GM19324 (cell line): ENCODE measurements around the gene ATP5F1C.

ENCODE experiments used
- ATAC-seq: cut with Tn5 transposase; IDR thresholded peaks from one replicate; pipeline ENCODE4 v1.9.1; 2021; ENCODE audit warnings: mild to moderate bottlenecking, moderate library complexity; ENCODE audit not compliant: unreplicated experiment, low FRiP score

ATP5F1C gene

DNA sequence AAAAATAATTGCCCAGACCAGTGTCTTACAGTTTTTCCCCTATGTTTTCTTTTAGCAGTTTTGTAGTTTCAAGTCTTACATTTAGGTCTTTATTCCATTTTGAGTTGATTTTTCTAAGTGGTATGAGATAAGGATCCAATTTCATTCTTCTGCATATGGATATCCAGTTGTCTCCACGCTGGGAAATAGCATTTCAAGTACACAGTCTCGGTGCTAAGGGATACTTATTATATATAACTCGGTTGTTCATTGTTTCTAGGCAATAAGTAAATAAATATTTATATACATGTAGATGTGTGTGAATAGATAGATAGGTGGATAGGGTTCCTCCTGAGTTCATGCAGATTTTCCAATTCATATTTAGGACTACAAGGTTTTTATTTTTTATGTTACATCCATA lies 46.3 kb downstream of the ATP5F1C start:
- no peak for ATAC-seq

DNA sequence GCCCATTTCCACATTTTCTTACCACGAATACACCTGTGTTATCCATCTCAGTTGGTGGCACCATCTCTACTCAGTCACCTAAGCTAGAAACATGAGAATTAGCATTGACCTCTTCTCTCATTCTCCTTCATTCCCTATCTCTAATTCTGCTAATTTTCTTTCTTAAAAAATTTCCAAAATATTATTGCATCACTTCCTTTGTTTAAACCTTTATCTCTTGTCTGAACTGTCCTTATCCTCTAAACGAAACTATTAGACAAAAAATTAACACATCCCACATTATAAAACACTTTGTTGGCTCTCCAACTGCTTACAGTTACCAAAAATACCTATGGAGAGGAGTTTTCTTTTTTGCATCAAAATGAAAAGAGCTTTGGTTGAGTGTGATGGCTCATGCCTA lies 48.6 kb downstream of the ATP5F1C start:
- ATAC-seq = no peak

DNA sequence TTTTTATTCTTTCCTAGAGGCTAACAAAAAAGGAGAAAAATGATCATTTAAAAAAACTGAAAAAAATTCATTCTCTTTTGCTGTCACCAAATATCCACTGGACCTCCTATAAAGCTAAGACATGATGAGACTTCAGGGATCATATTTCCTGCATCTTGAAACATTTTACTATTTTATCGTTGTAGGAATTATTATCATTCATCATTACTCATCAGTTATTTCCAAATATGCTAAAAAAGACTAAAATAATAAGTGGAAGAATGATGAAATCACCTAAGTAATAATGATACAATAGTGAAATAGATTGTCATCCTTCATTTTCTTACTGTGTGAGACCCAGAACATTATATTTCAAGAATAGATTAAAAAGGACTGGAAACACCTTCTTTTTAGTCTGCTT lies 58.6 kb downstream of the ATP5F1C start:
- no peak for ATAC-seq

GRCh38 chr10:7853226-7853842 lies 65.4 kb downstream of the ATP5F1C start:
- ATAC-seq = no peak

DNA sequence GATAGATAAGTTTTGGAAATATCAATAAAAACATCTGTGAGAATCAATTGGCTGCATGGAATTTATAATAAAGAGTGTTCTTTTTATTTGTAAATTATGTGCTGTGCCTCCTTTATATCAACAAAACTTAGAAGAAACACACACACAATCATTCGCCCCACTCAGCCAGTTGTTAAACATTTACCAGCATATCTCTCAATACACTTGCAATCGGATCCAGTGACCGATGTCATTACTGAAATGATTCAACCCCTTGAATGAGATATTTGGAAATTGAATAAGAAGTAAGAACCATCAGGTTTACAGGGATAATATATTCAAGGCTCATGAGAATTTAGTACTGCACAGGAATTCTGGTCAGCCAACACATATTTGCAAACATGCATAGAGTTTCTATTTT lies 65.9 kb downstream of the ATP5F1C start:
- no peak for ATAC-seq

DNA sequence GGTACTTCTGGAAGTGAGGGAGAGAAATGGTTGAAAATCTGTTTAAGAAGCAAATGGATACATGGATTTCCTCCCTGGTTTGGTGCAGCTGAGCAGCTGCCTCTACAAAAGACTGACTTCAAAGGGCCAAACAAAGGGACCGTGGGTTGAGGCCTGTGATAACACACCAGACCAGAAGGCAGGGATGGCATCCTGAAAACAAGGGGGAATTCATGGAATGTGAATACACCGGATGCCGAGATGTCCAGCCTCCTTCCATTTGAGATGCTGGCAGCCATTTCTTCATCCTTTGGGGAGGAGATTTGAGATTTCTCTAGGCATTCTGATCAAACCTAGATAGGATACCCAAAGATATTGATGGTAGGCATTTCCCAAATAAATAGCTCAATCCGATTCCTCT lies 67.2 kb downstream of the ATP5F1C start:
- no peak for ATAC-seq

DNA sequence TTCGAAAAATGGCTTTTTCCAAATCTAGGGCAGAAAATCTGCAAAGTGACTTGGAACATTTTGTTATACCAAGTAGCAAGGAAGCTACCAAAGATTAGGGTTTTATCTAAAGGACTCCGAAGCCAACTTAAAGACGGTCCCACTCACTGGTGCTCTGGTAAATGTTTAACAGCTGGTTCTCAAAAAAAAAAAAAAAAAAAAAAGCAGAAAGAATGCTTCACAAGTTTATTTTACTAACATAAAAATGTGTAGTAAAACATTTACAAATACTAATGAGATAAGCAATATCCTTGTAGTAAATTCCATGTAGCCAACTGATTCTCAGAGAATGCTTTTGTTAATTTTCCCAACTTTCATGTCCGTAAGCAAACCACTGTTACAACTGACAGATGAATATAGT lies 68.7 kb downstream of the ATP5F1C start:
- no peak for ATAC-seq

- no peak for ATAC-seq
Observed at GRCh38 chr10:7857262-7857661, 69.3 kb downstream of the ATP5F1C start.
